Stimulated activated CD8-positive, alpha-beta memory T cell treated with anti-CD3 and anti-CD28 coated beads, Interleukin-15, amount 100 ng/mL, for 48 hours (primary cell): Measurements from ENCODE around the gene ARSB.

ENCODE experiments used
- DNase-seq, 2 donors: peaks; one replicate each; pipeline ENCODE4 v3.0.0-alpha.2; 2020; ENCODE audit warnings: low read depth in 2 of 2

ARSB gene

DNA sequence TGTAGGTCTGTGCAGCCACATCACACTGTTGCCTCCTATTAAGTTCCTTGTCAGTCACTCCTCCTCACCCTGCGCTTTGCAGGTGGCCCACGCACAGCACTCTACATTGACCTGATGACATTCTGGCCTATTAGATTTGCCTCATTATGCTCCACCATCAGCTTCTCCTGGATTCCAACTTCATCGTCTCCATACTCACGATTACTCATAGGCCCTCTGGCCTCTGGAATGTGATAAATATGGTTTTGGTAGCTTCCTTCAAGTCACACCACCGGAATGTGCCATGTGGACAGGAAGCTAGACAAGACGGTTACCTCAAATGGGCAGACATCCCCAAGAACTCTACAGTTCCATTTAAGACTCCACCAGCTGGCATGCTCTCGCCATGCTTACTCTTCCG lies 178.6 kb downstream of the ARSB start:
- no peak for DNase-seq

DNA sequence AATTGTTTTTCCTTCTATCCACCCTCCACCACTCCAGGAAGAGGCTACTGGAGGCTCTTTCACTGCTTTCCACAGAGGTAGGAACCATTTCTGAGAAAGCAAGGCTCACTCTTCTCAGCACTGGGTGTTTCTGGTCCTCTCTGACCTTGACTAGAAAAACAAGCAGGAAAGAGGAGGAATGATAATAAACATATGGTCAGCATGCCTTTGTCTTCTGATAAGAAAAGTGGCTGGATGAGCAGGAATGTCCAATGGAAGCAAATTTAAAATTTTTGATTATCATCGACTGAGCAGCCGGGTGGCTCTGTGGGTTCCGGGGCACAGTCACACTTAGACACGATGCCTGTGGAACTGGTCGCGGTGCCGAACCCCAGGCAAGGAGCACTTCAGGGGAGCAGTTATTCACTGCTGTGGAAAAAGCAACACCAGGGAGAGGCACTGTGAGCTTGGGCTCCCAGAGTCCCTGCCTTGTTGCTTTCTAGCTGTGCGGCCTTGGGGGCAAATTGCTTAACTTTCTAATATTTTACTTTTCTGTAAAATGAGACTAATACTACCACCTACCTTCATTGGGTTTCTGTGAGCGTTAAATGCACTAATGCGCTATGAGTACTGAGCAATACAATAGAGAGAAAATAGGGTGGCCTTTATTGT lies 179.5 kb downstream of the ARSB start:
- DNase-seq = no peak

DNA sequence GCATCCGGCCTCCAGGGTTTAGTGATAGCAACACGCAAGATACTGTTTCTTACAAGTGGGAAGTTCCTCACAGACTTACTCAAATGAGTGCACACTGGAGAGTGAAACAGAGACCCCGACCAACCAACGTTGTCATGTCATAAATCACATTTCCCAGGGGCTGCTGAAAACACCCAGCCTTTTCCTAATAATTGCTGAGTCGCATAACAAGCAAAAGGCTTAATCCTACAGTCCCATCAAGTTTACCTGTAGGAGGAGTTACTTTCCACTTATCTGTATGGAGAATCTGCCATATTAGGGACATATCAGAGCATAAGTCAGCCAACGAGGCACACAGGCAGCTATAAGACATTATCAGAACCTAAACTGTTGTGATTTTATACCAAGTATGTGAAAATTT lies 180.1 kb downstream of the ARSB start:
- no peak for DNase-seq

DNA sequence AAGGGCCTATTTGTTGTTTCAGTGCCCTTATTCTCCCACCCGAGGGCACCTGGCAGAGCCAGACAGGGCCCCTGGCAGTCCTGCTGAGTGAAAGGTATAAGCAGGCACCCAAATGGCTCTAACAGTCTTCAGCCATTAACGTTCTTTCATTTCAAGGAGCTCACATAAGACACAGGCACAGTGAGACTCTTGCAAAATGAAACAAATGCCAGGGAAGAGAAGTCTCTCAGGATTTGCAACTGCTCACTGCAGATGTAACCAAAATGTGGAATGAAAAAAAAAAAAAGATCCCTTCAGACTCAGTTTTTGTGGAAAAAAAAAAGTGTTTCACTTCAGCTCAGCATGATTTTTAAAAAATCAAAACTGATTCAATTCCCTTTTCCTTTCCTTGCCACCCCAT lies 181.2 kb downstream of the ARSB start:
- DNase-seq = no peak

DNA sequence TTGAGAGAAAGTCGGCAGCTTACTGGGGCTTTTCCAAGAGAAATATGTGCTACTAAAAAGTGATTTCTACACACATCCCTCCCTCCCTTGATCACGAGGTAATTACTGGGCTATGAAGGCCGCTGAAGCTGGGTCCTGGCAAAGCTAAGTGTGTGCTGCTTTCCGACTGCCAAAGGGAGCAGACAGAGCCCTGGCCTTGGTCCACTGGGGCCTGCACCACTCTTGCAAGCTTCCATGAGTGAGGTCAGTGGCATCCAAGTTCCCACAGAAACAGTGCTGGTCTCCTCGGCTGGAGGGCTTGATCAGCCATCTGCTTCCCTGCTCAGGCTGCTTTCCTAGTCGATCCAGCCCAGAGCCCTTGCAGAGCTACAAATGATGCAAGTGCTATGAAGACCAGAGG lies 181.8 kb downstream of the ARSB start:
- DNase-seq = no peak

DNA sequence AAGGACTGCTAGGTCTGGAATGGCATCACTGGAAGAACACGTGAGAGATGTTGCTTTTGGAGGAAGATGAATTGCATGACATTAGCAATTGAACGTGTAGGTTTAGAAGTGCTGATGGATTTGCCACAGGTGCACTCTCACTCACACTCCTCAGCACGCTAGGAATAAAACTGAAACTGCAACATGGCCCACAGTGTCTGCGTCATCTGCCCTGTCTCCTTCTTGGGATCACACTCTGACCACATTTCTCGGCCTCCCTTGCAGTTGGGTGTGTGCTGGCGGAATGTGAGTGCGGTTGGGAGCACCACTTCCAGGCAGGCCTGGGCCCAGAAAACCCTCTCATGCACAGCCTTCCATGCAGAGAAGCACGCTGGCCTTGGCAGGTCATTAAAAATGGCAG lies 183.7 kb downstream of the ARSB start:
- DNase-seq = no peak

DNA sequence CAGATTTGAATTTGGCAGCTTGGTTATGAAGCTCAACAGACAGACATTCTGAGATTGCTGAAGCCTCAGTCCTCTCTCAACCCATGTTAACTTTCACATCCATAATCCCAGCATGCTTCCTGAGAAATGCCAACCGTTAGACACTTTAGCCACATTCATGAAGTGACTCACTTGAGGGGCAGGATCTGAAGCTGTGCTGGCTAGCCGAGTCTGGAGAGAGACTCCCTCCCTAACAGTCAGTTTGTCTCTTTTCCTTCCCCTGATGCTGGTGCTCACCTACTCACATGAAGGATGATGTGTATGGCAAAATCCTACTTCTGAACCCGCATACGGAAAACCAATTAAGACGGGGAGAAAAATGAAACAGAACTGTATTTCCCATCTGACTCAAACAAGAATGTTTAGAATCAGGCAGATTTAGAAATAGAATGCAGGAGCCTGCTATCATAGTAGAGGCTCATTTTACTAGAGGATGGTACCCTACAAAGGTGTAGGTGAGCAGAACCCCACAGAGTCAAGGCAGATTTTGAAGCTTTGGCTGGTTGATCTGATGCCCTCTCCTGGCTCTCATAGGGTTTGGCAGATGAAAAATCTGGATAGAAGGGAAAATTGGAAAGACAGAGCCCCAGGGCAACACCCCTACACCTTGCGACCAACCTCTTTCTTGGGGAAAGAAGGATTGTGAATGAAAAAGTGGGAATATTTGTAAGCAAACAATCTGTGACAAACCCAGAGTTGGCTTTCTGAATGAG lies 185.7 kb downstream of the ARSB start:
- no peak for DNase-seq

DNA sequence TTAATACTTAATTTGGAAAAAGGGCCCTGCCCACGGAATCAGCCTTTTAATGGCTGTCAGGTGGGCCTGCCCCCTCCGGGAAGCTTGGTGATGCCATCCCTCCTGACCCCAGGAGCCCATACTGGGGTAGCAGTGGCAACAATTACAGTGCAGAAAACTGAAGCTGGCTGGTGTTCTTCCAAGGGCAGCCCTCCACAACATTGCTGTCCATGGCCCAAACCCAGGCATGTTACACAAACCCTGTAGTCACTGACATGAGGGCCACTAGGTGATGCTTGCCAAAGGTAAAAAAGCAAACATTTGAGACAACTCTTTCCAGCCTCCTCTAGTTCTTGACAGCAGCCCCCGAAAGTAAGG lies 186.5 kb downstream of the ARSB start:
- no peak for DNase-seq

DNA sequence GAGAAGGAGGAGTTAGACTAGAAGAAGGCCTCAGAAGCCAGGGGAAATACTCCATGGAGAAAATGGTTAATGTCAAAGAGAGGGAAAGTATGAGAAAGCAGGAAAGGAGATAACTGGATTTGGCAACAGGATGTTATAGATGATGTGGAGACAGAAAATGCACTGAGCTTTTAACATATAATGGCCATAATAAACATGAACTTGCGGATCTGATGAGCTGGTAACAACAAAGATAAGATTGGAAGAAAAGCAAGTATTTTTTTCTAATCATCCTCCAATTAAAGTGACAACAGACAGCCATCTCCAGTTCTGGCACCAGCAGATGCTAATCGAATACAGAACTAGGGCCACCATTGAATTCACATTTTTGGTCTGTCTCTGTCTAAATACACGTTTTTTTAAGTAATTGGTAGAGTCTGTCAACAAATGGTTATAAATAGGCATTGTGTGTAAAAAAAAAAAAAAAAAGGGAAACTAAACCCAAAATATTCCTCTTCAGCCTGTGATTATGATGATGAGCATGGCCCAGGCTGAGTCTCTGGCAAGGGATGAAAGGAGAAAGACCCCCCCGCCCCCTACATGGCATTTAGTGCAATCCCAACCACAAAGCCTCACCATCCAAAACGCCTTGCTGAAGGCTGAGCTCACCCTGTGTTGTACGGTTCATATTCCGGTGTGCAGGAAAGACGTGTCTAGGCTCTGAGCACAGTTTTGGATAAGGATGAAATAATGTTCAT lies 187.0 kb downstream of the ARSB start:
- no peak for DNase-seq

DNA sequence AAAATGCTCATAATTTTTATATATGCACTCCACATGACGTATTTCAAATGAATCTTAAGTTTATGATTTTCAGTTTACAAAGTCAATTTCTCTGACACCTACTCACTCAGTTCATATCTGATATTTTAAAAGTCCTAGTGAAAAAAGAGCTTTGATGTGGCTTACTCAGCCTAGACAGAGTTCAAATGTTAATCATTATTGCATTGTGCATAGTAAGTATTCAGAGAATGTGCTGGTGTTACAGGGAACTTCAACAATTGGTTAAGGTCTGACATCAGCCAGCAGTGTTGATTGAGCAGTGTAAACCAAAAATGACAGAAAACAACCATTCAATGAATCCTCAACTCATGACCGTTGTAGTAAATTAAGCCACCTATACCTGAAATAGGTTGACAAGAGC lies 189.4 kb downstream of the ARSB start:
- no peak for DNase-seq

DNA sequence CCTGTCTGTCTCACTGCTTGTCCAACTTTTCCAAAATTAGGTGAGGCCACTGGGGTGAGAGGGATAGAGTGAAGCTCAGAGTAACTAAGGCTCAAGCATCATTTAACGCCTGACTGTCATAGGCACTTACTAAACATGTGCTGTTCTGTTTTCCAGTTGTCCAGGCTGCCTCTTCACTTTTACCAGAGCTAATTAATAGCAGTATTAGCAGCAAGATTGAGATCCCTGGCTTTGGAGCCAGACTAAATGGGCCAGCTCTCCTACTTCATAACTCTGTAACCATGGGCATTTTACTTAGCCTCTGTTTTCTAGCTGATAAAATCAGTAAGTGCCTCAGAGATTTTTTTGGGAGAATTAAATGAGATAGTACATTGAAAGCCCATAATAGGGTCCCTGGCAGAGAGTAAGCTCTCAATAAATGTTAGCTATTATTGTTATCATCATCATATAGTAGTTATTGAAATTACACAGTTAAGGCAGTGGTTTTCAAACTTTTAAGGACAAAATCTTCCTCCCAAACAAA lies 190.4 kb downstream of the ARSB start:
- no peak for DNase-seq

DNA sequence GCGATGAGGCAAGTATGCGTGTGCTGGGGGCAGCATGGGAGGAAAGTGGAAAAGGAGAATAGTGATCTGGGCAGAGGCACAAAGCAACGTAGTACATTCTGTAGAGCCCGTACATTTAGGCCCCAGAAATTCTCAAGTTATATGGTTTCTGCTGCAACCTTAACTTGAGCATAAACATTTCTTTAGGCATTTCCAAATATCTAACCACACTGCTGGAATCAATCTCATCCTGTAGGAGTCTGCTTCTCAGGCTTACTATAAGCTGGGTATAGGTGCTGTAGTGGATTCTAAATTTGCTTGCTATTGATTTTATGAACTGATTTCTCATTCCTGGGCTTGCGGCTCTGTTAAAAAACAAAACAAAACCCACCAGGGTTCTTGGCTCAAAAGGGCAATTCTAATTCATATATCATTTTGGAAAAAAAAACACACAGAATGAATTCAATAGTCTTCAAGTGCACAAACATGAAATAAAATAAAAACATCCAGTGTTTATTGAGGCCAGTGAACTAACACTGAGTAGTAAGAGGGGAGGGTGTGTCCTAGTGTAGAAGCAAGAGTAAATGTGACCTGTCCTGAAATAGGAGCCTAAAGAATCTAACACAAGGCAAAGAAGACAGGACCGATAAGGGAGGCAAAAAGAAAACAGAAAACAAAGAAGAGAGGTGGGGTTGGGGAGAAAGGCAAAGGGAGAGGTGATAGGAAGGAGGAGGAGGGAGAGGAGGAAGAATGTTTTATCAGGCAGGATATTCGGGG lies 191.0 kb downstream of the ARSB start:
- no peak for DNase-seq

DNA sequence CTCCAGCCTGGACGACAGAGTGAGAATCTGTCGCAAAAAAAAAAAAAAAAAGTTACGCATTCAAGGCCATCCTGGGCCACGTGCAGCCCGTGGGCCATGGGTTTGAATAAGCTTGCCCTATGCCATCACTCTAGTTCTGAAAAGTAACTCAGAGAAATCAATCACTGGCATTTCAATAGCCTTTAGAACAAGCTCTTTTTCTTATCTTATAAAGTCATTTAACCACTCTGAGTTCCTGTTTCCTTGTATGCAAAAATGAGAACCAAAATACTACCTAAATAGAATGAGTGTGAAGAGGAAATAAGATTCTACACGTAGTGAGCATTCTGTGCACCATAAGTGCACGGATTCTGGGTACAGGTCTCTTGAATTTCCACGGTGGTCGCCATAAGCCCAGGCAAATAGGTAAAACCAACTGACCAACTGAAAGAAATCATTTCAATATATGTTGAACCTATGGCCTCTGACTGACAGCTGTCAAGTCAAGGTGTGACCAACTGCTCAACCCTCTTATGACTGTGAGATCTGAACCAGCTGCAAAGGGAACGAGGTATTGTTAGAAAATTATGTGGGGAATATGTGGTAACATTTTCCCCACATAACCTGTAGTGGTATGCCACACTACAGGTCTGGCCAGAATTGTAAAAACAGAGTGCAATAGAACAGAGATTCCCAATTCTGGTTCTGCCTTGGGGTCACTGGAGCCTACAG lies 192.6 kb downstream of the ARSB start:
- DNase-seq = no peak

DNA sequence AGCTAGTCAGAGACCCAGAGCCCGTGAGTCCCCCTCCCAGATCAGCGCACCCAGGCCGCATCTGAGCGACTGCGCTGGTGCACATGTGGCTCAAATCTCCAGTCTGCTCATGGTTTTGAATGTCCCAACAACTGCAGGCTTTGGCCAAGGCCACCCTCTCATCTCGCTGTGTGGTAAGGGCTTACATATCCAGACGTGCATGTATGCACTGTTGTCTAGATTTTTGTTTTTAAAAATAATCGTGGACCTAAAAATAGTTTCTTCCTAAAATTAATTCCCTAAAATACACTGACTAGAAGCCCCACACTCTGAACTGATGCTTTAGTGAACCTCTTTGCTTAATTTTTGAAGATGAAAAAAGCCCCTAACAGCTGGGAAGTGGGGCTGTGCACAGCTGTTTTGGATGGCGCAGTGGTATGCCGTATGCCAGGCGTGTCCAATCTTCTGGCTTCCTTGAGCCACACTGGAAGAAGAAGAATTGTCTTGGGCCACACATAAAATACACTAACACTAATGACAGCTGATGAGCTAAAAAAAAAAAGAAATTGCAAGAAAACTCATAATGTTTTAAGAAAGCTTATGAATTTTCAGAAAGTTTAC lies 193.5 kb downstream of the ARSB start:
- DNase-seq = no peak

DNA sequence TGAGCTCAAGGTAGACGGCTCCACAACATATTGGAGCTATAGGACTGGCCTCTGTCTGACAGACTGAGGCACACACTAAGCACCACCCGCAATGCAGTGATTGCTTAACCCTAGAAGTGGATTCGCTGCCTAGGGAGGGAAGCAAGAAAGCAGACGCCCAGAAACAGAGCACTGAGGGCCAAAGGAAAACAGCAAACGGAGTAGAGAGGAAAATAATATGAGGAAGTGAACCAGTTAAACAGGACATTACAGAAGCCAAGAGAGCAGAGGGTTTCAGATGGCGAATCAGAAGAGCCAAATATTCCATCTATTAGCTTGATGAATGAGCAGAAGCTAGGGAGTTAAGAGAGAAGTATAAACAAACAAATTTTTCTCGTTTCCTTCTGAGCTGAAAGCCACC lies 197.3 kb downstream of the ARSB start:
- DNase-seq = no peak

DNA sequence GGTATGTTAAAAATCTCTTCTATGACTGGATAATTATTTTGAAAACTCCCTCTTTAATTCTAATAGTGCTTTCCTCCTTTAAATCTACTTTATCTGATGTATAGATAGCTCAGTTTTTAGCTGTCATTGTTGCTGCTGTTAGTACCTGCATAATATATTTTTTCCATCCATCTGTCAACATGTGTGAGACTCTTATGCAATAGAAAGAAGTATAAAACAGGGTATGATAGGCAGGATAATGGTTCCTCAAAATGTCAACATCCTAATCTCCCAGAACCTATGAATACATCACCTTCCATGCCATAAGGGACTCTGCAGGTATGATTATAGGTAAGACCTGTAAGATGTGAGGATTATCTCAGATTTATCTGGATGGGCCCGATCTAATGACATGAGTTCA lies 199.7 kb downstream of the ARSB start:
- DNase-seq = no peak

DNA sequence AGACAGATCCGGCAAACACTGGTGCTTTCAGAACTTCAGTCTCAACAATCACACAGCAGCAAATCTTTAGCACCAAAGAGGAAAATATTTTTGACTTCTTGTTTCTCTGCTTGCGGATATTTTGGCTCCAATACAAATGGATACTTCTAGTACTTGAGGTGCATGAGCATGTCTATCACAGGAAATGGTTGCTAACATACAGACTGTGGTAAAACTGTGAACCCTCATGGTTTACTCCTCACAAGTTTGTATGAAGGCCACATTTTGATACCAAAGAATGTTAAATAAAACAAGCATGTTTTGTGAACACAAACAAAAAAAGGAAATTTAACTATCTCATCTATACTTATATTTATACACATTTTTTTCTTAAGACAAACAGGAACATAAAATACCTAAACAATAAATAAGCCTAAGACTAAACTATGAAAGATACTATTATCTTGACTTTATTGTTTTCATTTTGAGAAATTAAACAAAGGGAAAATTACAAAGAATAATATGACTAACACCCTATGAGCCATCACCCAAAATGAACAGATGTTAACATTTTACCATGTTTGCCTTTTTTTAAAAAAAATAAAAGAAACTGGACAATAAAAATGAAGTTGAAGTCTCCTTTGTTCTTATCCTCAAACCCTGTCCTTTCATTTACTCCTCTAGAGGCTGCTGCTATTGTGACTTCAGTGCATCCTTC lies 201.5 kb downstream of the ARSB start:
- no peak for DNase-seq

DNA sequence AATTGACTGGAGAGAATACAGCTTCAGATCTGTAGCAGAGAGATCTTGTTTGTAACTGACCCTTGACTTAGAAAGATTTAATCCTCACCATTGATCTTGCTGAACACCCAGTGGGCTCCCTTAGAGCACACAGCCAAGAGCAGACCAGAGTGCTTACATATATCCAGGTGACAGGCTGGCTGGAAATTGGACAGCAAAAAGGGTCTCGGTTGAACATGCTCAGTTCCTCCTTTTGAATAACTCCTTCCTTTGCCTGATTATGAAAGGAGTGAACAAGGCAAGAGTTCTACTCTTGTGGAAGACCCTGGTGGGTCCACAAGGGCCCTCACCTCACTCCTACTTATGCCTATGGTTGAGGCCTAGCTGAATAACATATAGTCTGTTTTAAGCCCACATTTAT lies 202.4 kb downstream of the ARSB start:
- DNase-seq = no peak

DNA sequence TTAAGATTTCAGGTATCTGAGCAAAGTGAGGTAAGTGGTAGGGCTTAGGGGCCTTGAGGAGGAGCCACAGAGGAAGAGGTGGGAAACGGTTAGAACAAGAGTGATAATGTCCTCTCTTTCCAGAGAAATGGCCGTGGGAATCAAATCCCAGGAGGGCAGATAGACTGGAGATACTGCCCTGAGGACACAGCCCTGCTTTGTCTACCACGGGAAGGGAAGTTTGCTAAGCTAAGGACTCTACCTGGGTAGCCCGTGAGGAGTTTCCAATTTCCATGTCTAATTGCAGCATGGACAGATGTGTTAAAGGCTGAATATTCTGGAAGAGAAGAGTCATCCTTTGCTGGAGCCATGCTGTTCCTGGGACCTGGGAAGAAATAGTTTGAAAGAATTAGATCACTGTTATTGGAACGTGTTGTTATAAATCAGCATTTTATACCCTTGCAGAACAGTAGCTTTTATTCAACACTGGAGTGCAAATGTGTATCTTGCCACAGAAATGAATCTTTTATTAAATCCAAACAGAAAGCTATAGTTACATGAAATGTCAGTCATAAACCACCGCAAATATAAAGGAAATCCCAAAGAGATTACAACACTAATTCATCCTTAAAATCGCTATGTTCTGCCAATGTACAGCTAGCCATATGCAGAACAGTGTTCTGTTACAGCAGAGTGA lies 203.4 kb downstream of the ARSB start:
- DNase-seq = no peak
